ENCODE data around the gene FADS6. TPM values are rescaled to one million over a fixed set of nuclear protein-coding genes. Genes with fewer than 3 reads are reported as not detected.
A peak's percentile ranks its signal among the peaks of the same experiment; 100 is the strongest.

The FADS6 gene
- total and polyA plus RNA-seq, 2 of the 13 experiments (the other 11 are each of a cell fraction or from before 2014, with no cell fraction given), result 0.11 TPM

GRCh38 chr17:74870512-74870911 lies 22.9 kb downstream of the FADS6 start (continued):
- TF ChIP-seq ZNF512B (CRISPR knock-in tag; IDR thresholded peaks at IDR 0.05; ENCODE audit: borderline replicate concordance) (no peak), ZNF546 (CRISPR knock-in tag; conservative IDR thresholded peaks at IDR 0.05) (no peak), MAX (IDR thresholded peaks at IDR 0.05) (peak; percentile 66), SMYD3 (CRISPR knock-in tag; IDR thresholded peaks at IDR 0.05) (no peak), CREB3 (CRISPR knock-in tag; IDR thresholded peaks at IDR 0.05) (no peak), TEAD3 (CRISPR knock-in tag; optimal IDR thresholded peaks at IDR 0.05; ENCODE audit: borderline replicate concordance) (peak; percentile 93), ZNF792 (CRISPR knock-in tag; IDR thresholded peaks at IDR 0.05) (no peak), ZSCAN25 (CRISPR knock-in tag; IDR thresholded peaks at IDR 0.05) (no peak), KAT8 (CRISPR knock-in tag; IDR thresholded peaks at IDR 0.05) (no peak), KLF16 (CRISPR knock-in tag; IDR thresholded peaks at IDR 0.05) (no peak), FOSL2 (CRISPR knock-in tag; IDR thresholded peaks at IDR 0.05) (peak; percentile 62; the same call in 1 of the 2 replicates), ZNF382 (CRISPR knock-in tag; IDR thresholded peaks at IDR 0.05; ENCODE audit: borderline replicate concordance) (no peak), ZSCAN31 (CRISPR knock-in tag; IDR thresholded peaks at IDR 0.05; ENCODE audit: low read depth) (no peak), KLF9 (CRISPR knock-in tag; IDR thresholded peaks at IDR 0.05; ENCODE audit: low read depth) (no peak), ZNF724P (CRISPR knock-in tag; IDR thresholded peaks at IDR 0.05; ENCODE audit: borderline replicate concordance) (no peak), PAF1 (CRISPR knock-in tag; IDR thresholded peaks at IDR 0.05) (no peak), ZBTB7B (CRISPR knock-in tag; IDR thresholded peaks at IDR 0.05) (no peak), ZNF331 (CRISPR knock-in tag; IDR thresholded peaks at IDR 0.05) (no peak), PTBP1 (IDR thresholded peaks at IDR 0.05; ENCODE audit: low read depth, low read length, poor library complexity, severe bottlenecking) (no peak), HMG20B (CRISPR knock-in tag; conservative IDR thresholded peaks at IDR 0.05) (no peak), ARNT (IDR thresholded peaks at IDR 0.05) (no peak), ZNF644 (CRISPR knock-in tag; IDR thresholded peaks at IDR 0.05; ENCODE audit: low read depth) (no peak), ZNF333 (CRISPR knock-in tag; IDR thresholded peaks at IDR 0.05; ENCODE audit: borderline replicate concordance) (no peak), ZNF18 (CRISPR knock-in tag; IDR thresholded peaks at IDR 0.05; ENCODE audit: insufficient replicate concordance) (no peak), ZNF138 (CRISPR knock-in tag; IDR thresholded peaks at IDR 0.05; ENCODE audit: low read depth) (no peak), ZNF782 (CRISPR knock-in tag; IDR thresholded peaks at IDR 0.05; ENCODE audit: borderline replicate concordance) (no peak), ZBTB25 (CRISPR knock-in tag; IDR thresholded peaks at IDR 0.05) (no peak), FOXP1 (IDR thresholded peaks at IDR 0.05) (no peak), FOXP1 (CRISPR knock-in tag; IDR thresholded peaks at IDR 0.05) (no peak)
